ENCODE measurements around the gene OLIG3. TPM values are rescaled to one million over a fixed set of nuclear protein-coding genes. Genes with fewer than 3 reads are reported as not detected.
A peak's percentile ranks its signal among the peaks of the same experiment; 100 is the strongest.

Gene OLIG3
- total RNA-seq, 2 donors from 2014 or later: 0.81 TPM; not detected in 1

DNA sequence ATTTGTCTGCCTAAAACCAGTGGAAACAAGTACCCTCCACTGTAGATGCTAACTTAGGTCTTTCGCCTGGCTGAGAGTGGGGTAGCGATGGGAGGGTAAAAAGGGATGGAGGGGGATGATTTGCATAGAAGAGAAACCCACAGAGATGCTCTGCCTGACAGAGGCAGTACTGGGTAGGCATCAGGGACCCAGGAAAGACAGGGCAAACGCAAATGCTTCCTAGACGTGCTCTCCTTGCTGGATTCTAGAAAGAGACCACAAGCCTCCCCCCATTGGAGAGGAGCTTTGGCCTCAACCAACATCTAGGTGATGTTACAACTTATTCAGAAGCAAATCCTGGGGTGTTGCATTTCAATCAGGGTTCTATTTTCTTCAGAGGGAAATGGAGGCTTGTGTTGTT, 3.2 kb downstream of the OLIG3 start:
- peaks cover 14% of the 10 kb centered on the region for H3K36me3 Mint-ChIP-seq
- no peak for DNase-seq (ENCODE audit: low spot score)
- H3K4me1 Mint-ChIP-seq (ENCODE audit: low read depth in 2 of 2): peaks cover 33 to 42% of the 10 kb centered on the region in 2 donors
- H3K27me3 Mint-ChIP-seq: peaks cover 65 to 80% of the 10 kb centered on the region in 2 donors
- no peak overlapping the region for H3K27ac Mint-ChIP-seq
- no peak overlapping the region for H3K4me3 Mint-ChIP-seq
- no peak for ATAC-seq
- H3K9me3 Mint-ChIP-seq: no peaks in the 10 kb centered on the region

DNA sequence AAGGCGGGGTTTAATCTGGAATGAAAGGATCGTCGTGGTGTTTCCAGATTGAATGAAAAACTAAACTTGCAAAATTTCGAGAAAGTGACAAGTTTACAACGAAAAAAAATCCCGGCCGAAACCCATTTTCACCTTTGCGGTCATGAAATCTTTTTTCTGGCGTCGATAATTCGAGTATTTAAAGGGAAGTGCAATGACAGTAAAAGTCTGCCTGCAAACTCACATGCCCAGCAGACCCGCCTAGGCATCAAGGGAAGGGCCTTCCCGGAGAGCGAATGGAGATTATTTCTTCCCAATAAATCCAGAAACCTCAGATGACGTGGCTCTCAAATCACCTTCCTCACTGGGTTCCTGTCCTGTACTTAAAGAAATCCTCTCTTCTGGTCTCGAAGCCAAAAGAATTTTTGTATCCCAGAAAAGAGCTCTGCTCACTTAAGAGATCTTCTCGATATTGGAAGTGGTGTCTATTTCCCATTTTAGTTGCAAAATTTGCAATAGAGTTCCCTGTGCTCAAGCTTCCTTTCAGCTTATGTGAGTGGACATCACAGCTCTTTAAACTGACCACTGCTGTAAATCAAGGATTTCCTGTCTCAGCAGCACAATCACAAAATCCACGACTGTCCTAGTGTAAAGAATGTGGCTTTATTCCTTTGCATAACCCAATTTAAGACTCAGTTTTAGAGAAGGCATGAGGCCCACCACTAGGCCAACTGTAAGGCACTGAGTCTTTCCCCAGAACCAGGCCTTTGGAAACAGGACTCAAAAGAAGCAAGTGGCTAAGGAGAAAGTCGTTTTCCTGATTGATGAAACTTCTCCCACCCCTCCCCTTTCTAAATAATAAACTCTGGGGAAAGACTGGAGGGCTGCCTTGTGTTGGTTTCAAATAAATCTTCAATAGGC, 3.9 kb downstream of the OLIG3 start:
- H3K27me3 Mint-ChIP-seq: peaks cover 69 to 80% of the 10 kb centered on the region in 2 donors
- no peak for ATAC-seq
- no peak for DNase-seq (ENCODE audit: low spot score)
- H3K27ac Mint-ChIP-seq: no peak overlapping the region
- H3K4me1 Mint-ChIP-seq (ENCODE audit: low read depth in 2 of 2): peaks cover 30 to 36% of the 10 kb centered on the region in 2 donors
- peaks cover 14% of the 10 kb centered on the region for H3K36me3 Mint-ChIP-seq
- no peaks in the 10 kb centered on the region for H3K9me3 Mint-ChIP-seq
- peak overlapping the region; percentile 15 for H3K4me3 Mint-ChIP-seq

DNA sequence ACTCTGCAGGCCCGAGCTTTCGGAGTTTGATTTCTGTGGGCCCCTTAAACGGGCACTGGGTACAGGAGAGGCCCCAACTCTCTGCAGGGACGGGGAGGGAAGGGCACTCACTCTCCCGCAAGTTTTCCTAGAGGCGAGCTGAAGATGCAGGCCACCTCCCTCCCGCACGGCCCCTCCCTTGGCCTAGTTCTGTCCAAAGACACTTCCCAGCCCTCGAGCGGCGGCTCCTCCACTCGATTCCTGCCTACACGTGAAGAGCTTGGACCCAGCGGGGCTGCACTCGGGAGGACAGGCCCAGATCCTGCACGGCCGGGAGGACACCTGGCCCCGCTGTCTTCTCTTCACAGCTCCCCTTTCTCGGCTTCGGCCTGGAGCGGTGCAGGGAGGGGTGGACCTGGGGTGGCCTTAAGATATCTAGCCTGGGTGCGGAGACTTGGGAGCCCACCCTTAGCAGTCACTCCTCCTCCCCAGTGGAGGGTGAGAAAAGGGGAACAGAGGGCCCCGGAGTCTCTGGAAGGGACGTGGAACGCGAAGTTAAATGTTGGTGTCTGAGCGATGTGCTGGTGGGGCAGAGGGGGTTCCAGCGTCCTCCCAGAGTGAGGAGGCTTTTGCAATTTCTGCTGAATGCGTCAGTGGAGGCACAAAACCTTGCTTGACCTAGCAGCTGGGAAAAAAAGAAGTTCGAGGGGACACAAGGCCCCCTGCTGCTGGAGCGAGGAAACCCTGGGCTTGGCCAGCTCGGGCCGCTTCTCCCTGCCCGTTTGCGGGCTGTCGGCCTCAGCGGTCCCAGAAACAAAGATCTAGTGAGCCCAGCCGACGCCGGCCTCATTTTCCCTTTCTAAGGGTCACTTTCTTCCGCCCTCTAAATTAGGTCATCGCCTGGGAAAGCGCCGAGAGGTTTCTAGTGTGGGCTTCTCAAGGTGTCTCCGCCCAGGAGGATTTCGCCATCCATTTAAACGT, 4.9 kb downstream of the OLIG3 start:
- Mint-ChIP-seq H3K4me3 (peak overlapping the region; percentile 25), H3K36me3 (peaks cover 10% of the 10 kb centered on the region), H3K27ac (no peak overlapping the region), H3K4me1 (ENCODE audit: low read depth in 2 of 2) (peaks cover 20 to 27% of the 10 kb centered on the region in 2 donors), H3K27me3 (peaks cover 64 to 79% of the 10 kb centered on the region in 2 donors), H3K9me3 (no peaks in the 10 kb centered on the region)
- DNase-seq (ENCODE audit: low spot score) (no peak), ATAC-seq (no peak)

DNA sequence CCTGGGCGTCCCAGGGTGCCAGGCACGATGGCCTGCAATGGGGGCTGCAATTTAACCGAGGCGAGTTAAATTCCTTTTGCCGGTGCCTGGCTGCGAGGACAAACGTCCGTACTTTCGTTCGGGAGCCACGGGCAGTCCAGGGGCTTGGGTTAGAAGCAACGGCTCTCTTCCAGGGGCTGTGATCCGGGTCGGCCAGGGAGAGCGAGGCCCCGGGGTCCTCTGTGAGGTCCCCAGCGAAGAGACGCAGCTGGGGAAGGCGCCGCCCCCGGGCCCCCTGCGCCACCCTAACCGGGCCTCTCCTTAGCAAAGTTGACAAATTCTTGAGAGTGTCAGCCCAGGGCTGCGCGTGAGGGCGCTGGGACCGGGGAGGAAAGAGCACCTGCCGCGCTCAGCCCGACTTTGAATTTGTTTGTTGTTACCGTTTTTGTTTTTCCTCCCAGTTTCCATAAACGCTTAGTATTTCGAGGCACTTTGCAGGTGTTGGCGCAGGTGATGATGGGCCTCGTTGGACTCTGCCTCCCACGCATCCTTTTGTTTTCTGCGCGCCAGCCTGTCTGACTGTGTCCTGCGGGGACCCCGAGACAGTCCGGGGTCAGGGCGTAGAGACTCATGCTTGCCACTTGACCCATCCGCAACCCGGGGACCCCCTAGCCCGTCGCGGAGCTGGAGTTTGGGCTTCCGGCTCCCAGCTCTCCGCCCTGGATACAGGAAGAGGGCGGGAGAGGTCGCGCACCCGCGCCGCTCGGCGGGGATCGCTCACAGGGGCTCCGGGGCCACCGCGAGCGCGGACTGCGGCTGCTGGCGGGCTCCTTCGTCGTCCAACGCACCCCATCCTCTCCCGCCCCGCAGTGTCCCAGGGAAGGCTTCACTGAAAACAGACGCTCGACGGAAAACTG, 5.8 kb downstream of the OLIG3 start:
- H3K4me1 Mint-ChIP-seq (ENCODE audit: low read depth in 2 of 2): peaks cover 20 to 23% of the 10 kb centered on the region in 2 donors
- peaks cover 10% of the 10 kb centered on the region for H3K36me3 Mint-ChIP-seq
- DNase-seq (ENCODE audit: low spot score) (no peak), ATAC-seq (no peak)
- H3K27me3 Mint-ChIP-seq: peaks cover 62 to 80% of the 10 kb centered on the region in 2 donors
- no peaks in the 10 kb centered on the region for H3K9me3 Mint-ChIP-seq
- H3K4me3 Mint-ChIP-seq: no peak overlapping the region
- H3K27ac Mint-ChIP-seq: no peak overlapping the region

DNA sequence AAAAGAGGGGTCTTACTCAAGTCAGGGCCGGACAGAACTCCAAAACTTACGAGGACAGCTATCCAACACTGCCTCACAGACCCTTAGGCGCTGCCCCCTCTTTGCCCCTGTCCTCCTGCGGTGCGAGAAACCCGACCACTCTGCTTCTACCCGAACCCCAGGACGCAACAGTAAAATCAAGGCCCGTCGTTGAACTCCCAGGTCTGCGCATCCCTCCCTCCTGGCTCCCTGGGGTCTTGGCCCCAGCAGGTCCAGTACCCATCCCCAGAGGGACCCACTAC, 6.4 kb downstream of the OLIG3 start:
- ATAC-seq (no peak), DNase-seq (ENCODE audit: low spot score) (no peak)
- Mint-ChIP-seq H3K36me3 (peaks cover 8% of the 10 kb centered on the region), H3K4me3 (no peak overlapping the region), H3K4me1 (ENCODE audit: low read depth in 2 of 2) (peaks cover 18 to 19% of the 10 kb centered on the region in 2 donors), H3K27me3 (peaks cover 62 to 81% of the 10 kb centered on the region in 2 donors), H3K9me3 (no peaks in the 10 kb centered on the region), H3K27ac (no peak overlapping the region)

DNA sequence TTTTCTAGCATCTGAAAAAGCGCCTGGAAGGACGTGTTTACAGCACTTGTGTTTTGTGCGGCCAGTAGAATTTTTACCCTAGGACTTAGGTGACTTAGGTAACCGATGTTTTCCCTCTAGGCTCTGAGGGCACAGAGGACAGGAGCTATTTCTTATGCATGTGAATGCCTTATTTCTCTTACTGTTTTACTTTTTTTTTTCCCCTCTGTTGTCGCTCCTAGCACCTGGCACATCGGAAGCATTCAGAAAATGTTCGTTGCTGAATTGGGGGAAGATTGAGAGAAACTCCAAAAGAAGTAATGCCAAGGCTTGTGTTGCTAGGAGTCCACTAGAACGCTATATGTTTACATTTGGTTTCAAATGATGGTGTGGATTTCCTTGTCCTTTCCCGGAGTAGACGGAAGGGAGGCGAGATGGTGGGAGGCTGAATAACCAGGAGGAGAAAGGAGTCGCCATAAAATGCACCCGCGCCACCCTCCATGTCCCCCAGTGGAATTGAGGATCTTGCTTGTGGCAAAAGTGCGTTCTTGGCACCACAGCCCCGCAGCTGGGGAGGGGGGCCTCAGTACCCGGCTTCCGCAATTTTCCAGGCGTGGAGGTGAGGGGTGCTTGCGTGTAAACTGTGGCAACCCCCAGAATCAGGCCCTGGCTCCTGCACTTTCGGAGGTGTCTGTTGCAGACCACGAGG, 6.9 kb downstream of the OLIG3 start:
- no peaks in the 10 kb centered on the region for H3K9me3 Mint-ChIP-seq
- peaks cover 57 to 81% of the 10 kb centered on the region in 2 donors for H3K27me3 Mint-ChIP-seq
- no peak for DNase-seq (ENCODE audit: low spot score)
- ATAC-seq: no peak
- peaks cover 14% of the 10 kb centered on the region in 2 donors for H3K4me1 Mint-ChIP-seq (ENCODE audit: low read depth in 2 of 2)
- H3K27ac Mint-ChIP-seq: no peak overlapping the region
- no peak overlapping the region for H3K4me3 Mint-ChIP-seq
- H3K36me3 Mint-ChIP-seq: peaks cover 4% of the 10 kb centered on the region

DNA sequence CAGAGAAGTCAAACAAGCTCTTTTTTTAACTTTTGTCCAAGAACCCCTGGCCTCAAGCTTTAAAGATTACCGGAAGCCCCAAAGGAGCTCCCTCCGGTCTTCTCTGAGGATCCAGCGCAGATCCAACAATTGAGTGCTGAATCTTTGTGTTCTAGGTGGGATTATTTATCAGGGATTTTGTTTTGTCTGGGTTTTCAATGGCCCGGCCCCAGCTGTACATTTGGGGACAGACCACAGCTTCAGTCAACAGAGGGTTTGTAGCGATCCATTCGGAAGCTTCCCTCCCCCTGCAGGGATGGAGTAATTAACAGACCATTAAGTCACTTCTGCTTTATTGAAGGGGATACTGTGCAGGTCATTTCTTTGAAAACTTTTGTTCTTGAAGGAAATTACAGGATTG, 7.8 kb downstream of the OLIG3 start:
- Mint-ChIP-seq H3K36me3 (peaks cover 4% of the 10 kb centered on the region), H3K27ac (no peak overlapping the region), H3K27me3 (peaks cover 56 to 79% of the 10 kb centered on the region in 2 donors), H3K4me3 (no peak overlapping the region), H3K4me1 (ENCODE audit: low read depth in 2 of 2) (peaks cover 7% of the 10 kb centered on the region in 2 donors), H3K9me3 (no peaks in the 10 kb centered on the region)
- ATAC-seq (no peak), DNase-seq (ENCODE audit: low spot score) (no peak)

DNA sequence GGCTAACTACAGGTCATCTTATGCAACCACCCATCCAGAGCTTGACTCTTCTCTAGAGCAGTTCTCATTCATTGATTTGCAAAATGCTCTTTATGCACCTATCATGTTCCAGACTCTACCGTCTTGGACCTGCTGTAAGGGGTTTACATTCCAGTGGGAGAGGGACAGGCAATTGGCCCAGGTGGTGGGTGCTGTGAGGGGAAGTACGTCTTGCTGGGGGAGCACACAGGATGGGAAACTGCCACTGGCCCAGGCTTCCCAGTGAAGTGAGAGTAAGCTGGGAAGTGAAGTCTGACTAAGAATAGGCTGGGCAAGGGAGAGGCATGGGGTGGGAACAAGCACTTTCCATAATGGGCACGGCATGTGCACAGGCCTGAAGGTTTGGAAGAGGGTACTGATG, 13.8 kb downstream of the OLIG3 start:
- no peak overlapping the region for H3K4me3 Mint-ChIP-seq
- H3K27me3 Mint-ChIP-seq: peaks cover 41 to 56% of the 10 kb centered on the region in 2 donors
- DNase-seq (ENCODE audit: low spot score) (no peak), ATAC-seq (no peak)
- H3K36me3 Mint-ChIP-seq: no peaks in the 10 kb centered on the region
- H3K4me1 Mint-ChIP-seq (ENCODE audit: low read depth in 2 of 2): no peaks in the 10 kb centered on the region
- H3K27ac Mint-ChIP-seq: no peak overlapping the region
- H3K9me3 Mint-ChIP-seq: no peaks in the 10 kb centered on the region

DNA sequence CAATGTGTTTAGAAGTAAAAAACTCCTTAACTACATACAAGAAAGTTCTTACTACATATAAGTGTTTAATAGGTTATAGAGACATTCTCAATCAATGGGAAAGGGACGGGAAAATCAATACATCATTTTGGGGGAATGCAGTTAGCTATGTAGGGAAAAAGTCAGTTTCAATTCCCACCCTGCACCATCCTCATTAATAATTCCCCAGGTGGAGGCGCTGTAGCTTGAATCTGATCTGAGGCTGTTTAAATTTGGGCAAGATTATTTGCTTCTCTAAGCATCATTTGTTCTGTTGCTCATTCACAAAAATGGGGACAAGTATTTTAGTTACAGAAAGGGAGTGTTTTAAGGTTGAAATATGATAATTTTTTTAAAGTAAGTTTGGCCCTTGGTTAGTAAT, 19.1 kb downstream of the OLIG3 start:
- Mint-ChIP-seq H3K4me1 (ENCODE audit: low read depth in 2 of 2) (no peaks in the 10 kb centered on the region), H3K27me3 (peaks cover 38 to 48% of the 10 kb centered on the region in 2 donors), H3K4me3 (no peak overlapping the region), H3K9me3 (no peaks in the 10 kb centered on the region), H3K36me3 (no peaks in the 10 kb centered on the region), H3K27ac (no peak overlapping the region)
- no peak for DNase-seq (ENCODE audit: low spot score)
- no peak for ATAC-seq

DNA sequence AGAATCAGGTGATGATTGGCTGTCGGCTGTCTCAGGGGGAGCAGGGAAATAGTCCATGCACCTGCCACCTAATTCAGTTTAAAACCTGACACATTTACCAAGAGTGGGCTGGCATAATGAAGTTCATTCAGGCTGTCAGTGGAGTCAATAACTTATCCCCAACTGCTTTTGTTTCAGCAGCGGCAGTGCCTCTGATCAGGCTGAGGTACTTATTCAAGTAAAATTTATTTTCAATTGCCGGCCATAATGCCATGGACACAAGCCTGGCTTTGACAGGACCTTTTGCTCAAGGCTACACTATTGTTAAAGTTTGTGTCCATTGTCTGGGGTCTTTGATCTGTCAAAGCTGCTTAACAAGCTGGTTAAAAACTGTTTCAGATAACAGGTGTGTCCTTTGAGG, 20.6 kb downstream of the OLIG3 start:
- ATAC-seq: no peak
- H3K9me3 Mint-ChIP-seq: no peaks in the 10 kb centered on the region
- no peak overlapping the region for H3K4me3 Mint-ChIP-seq
- H3K27ac Mint-ChIP-seq: no peak overlapping the region
- H3K4me1 Mint-ChIP-seq (ENCODE audit: low read depth in 2 of 2): no peaks in the 10 kb centered on the region
- no peaks in the 10 kb centered on the region for H3K36me3 Mint-ChIP-seq
- DNase-seq (ENCODE audit: low spot score): no peak
- H3K27me3 Mint-ChIP-seq: peaks cover 33 to 45% of the 10 kb centered on the region in 2 donors

DNA sequence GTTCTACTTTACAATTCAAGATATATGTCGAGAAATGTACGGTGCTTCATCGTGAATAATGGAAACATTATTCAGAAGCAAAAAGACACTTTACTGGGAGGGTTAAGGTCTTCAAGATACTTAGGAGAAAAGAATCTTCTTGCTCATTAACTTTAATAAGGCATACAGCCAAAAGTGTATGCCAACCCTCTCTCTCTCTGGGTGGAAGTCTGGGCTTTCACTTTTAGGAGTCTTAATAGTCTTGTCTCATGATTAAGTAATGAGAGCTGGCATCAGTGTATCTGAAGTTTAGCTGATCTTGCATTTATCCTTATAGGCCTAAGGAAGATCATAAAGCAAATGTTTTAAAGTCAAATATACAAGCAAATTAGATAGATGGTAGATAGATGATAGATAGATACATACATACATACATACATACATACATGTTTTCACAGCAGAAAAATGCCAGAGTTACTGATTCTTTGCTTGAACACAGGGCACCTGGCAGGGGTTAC, 21.5 kb downstream of the OLIG3 start:
- Mint-ChIP-seq H3K27me3 (peaks cover 32 to 41% of the 10 kb centered on the region in 2 donors), H3K4me3 (no peak overlapping the region), H3K36me3 (no peaks in the 10 kb centered on the region), H3K9me3 (no peaks in the 10 kb centered on the region), H3K27ac (no peak overlapping the region), H3K4me1 (ENCODE audit: low read depth in 2 of 2) (no peaks in the 10 kb centered on the region)
- no peak for DNase-seq (ENCODE audit: low spot score)
- ATAC-seq: no peak

DNA sequence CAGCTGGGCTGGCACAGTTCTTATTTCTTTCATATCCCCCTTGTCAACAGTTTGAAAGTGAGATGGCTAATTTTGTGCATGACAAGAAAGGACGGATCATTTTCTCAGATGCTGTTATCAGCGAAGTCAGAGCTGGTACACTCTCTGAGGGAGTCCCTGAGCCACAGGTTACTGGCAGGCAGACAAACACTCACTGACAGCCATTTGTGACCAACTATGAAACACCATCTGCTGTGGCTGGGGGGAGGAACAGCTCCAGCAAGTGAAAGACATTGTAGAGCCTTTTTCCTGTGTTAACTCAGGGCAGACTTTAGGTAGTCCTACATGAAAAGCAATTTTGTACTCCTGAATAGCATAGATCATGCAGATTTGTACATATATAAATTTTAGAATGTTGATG, 22.2 kb downstream of the OLIG3 start:
- no peaks in the 10 kb centered on the region for H3K4me1 Mint-ChIP-seq (ENCODE audit: low read depth in 2 of 2)
- H3K27ac Mint-ChIP-seq: no peak overlapping the region
- H3K36me3 Mint-ChIP-seq: no peaks in the 10 kb centered on the region
- H3K9me3 Mint-ChIP-seq: no peaks in the 10 kb centered on the region
- DNase-seq (ENCODE audit: low spot score) (no peak), ATAC-seq (no peak)
- H3K4me3 Mint-ChIP-seq: no peak overlapping the region
- peaks cover 29 to 36% of the 10 kb centered on the region in 2 donors for H3K27me3 Mint-ChIP-seq

DNA sequence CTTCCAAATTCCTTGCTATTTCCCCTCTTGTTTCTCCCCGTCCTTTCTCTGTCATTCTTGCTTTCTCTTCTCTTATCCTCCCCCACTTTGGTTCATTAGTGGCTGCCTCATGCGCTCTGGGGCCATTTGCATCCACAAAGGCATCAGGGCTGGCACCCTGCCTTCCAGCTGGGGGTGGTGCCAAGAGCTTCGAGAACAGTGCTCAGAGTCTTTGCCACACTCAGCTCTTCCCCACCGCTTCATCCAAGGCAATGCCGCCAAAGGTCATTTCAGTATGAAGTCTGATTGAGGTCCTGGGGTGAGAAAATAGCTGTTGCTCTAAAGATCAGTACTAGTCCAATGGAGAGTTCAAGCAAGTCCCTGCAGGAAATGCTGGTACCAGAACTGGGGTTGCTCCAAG, 22.7 kb downstream of the OLIG3 start:
- ATAC-seq (no peak), DNase-seq (ENCODE audit: low spot score) (no peak)
- Mint-ChIP-seq H3K4me1 (ENCODE audit: low read depth in 2 of 2) (no peaks in the 10 kb centered on the region), H3K36me3 (no peaks in the 10 kb centered on the region), H3K27me3 (peaks cover 26 to 32% of the 10 kb centered on the region in 2 donors), H3K27ac (no peak overlapping the region), H3K4me3 (no peak overlapping the region), H3K9me3 (no peaks in the 10 kb centered on the region)
